GM04503 (cell line): ENCODE data around the gene ADCYAP1R1.

Source experiments
- DNase-seq: peaks from one replicate; pipeline ENCODE4 v3.0.0-alpha.2; 2012; ENCODE audit warnings: low read depth

ADCYAP1R1 gene

GRCh38 chr7:31068006-31068675, 16.0 kb downstream of the ADCYAP1R1 start:
- no peak for DNase-seq

- DNase-seq = no peak
These were observed 17.9 kb downstream of the ADCYAP1R1 start for GRCh38 chr7:31069860-31070555.

- DNase-seq = no peak
These were observed 19.0 kb downstream of the ADCYAP1R1 start for GRCh38 chr7:31070991-31071644.

- no peak for DNase-seq
These were observed 19.5 kb downstream of the ADCYAP1R1 start for GRCh38 chr7:31071645-31072029.

GRCh38 chr7:31073326-31074119, 21.4 kb downstream of the ADCYAP1R1 start:
- no peak for DNase-seq

GRCh38 chr7:31074120-31074383, 21.9 kb downstream of the ADCYAP1R1 start:
- no peak for DNase-seq

- DNase-seq = no peak
These were observed 22.4 kb downstream of the ADCYAP1R1 start for GRCh38 chr7:31074403-31075085.

- DNase-seq = no peak
These were observed 22.9 kb downstream of the ADCYAP1R1 start for GRCh38 chr7:31075086-31075405.

GRCh38 chr7:31076051-31076450, 23.9 kb downstream of the ADCYAP1R1 start:
- DNase-seq = no peak

- no peak for DNase-seq
These were observed 24.7 kb downstream of the ADCYAP1R1 start for GRCh38 chr7:31076641-31077310.

GRCh38 chr7:31077484-31078362, 25.6 kb downstream of the ADCYAP1R1 start:
- no peak for DNase-seq

- no peak for DNase-seq
These were observed 26.4 kb downstream of the ADCYAP1R1 start for GRCh38 chr7:31078363-31078990.

GRCh38 chr7:31079126-31079823, 27.2 kb downstream of the ADCYAP1R1 start:
- DNase-seq = no peak

- DNase-seq = no peak
These were observed 27.9 kb downstream of the ADCYAP1R1 start for GRCh38 chr7:31079824-31080511.

GRCh38 chr7:31080763-31081162, 28.7 kb downstream of the ADCYAP1R1 start:
- no peak for DNase-seq

- DNase-seq = no peak
These were observed 29.9 kb downstream of the ADCYAP1R1 start for GRCh38 chr7:31082017-31082416.

GRCh38 chr7:31082447-31082846, 30.3 kb downstream of the ADCYAP1R1 start:
- no peak for DNase-seq

GRCh38 chr7:31083210-31083786, 31.2 kb downstream of the ADCYAP1R1 start:
- DNase-seq = no peak

GRCh38 chr7:31084226-31084625, 32.1 kb downstream of the ADCYAP1R1 start:
- DNase-seq = no peak
